Measurements from ENCODE around the gene TNFRSF19. TPM values are rescaled to one million over a fixed set of nuclear protein-coding genes. Genes with fewer than 3 reads are reported as not detected.

The TNFRSF19 gene
- total RNA-seq, 1 donor from 2014 or later: not detected

GRCh38 chr13:23709536-23709935 lies 139.3 kb downstream of the TNFRSF19 start:
- H3K9me3 Mint-ChIP-seq: peaks cover 3% of the 10 kb centered on the region
- no peak for TF ChIP-seq CTCF (IDR thresholded peaks at IDR 0.05)
- POLR2A ChIA-PET: no interaction called here

GRCh38 chr13:23710366-23710765 lies 140.2 kb downstream of the TNFRSF19 start:
- ChIA-PET CTCF (no interaction called here), POLR2A (no interaction called here)

More at GRCh38 chr13:23709536-23709935, 139.3 kb downstream of the TNFRSF19 start:
- H3K27ac Mint-ChIP-seq: no peak overlapping the region
- no peaks in the 10 kb centered on the region for H3K36me3 Mint-ChIP-seq (ENCODE audit: low read depth)
- H3K27me3 Mint-ChIP-seq: peaks cover under 1% of the 10 kb centered on the region
- CTCF ChIA-PET: no interaction called here
- H3K4me3 Mint-ChIP-seq: no peak overlapping the region
- intact Hi-C loops (cut with micrococcal nuclease): no loop called here
- no peak for DNase-seq
- ATAC-seq (ENCODE audit: low read depth): no peak
- peaks cover 3% of the 10 kb centered on the region for H3K4me1 Mint-ChIP-seq

GRCh38 chr13:23711355-23711754 lies 141.1 kb downstream of the TNFRSF19 start:
- DNase-seq: no peak
- peaks cover 2% of the 10 kb centered on the region for H3K27me3 Mint-ChIP-seq
- TF ChIP-seq CTCF (IDR thresholded peaks at IDR 0.05): no peak
- H3K27ac Mint-ChIP-seq: no peak overlapping the region
- CTCF ChIA-PET: no interaction called here
- no peak overlapping the region for H3K4me3 Mint-ChIP-seq
- ATAC-seq (ENCODE audit: low read depth): no peak
- H3K9me3 Mint-ChIP-seq: peaks cover 3% of the 10 kb centered on the region
- intact Hi-C loops (cut with micrococcal nuclease): no loop called here
- POLR2A ChIA-PET: no interaction called here
- H3K36me3 Mint-ChIP-seq (ENCODE audit: low read depth): no peaks in the 10 kb centered on the region
- no peaks in the 10 kb centered on the region for H3K4me1 Mint-ChIP-seq

More at GRCh38 chr13:23710366-23710765, 140.2 kb downstream of the TNFRSF19 start:
- intact Hi-C loops (cut with micrococcal nuclease): no loop called here
- Mint-ChIP-seq H3K4me3 (no peak overlapping the region), H3K27me3 (peaks cover 2% of the 10 kb centered on the region), H3K9me3 (peaks cover 3% of the 10 kb centered on the region), H3K36me3 (ENCODE audit: low read depth) (no peaks in the 10 kb centered on the region), H3K4me1 (no peaks in the 10 kb centered on the region), H3K27ac (no peak overlapping the region)
- DNase-seq: no peak
- TF ChIP-seq CTCF (IDR thresholded peaks at IDR 0.05): no peak
- no peak for ATAC-seq (ENCODE audit: low read depth)

GRCh38 chr13:23714672-23715071 lies 144.5 kb downstream of the TNFRSF19 start:
- H3K27me3 Mint-ChIP-seq: peaks cover 2% of the 10 kb centered on the region
- no peak for DNase-seq
- H3K9me3 Mint-ChIP-seq: peaks cover 3% of the 10 kb centered on the region
- ATAC-seq (ENCODE audit: low read depth): no peak
- H3K4me3 Mint-ChIP-seq: no peak overlapping the region
- CTCF ChIA-PET: no interaction called here
- POLR2A ChIA-PET: no interaction called here
- no peaks in the 10 kb centered on the region for H3K36me3 Mint-ChIP-seq (ENCODE audit: low read depth)
- no peak overlapping the region for H3K27ac Mint-ChIP-seq
- no peaks in the 10 kb centered on the region for H3K4me1 Mint-ChIP-seq
- intact Hi-C loops (cut with micrococcal nuclease): loop anchor here (5.0 kb wide), 1 partner anchor 158 kb away; no protein-coding TSS in a partner anchor
- no peak for TF ChIP-seq CTCF (IDR thresholded peaks at IDR 0.05)

- Mint-ChIP-seq H3K27ac (no peak overlapping the region), H3K9me3 (peaks cover 3% of the 10 kb centered on the region), H3K27me3 (peaks cover 2% of the 10 kb centered on the region), H3K4me3 (no peak overlapping the region), H3K4me1 (no peaks in the 10 kb centered on the region), H3K36me3 (ENCODE audit: low read depth) (no peaks in the 10 kb centered on the region)
- no peak for TF ChIP-seq CTCF (IDR thresholded peaks at IDR 0.05)
- CTCF ChIA-PET: no interaction called here
- ATAC-seq (ENCODE audit: low read depth) (no peak), DNase-seq (no peak)
- POLR2A ChIA-PET: no interaction called here
- intact Hi-C loops (cut with micrococcal nuclease): loop anchor here (5.0 kb wide), 1 partner anchor 157 kb away; no protein-coding TSS in a partner anchor
Observed at GRCh38 chr13:23715092-23715761, 145.0 kb downstream of the TNFRSF19 start.
